Naive B cell (primary cell): ENCODE results near the gene FADS3. TPM values are rescaled to one million over a fixed set of nuclear protein-coding genes. Genes with fewer than 3 reads are reported as not detected.

ENCODE experiments used
- ATAC-seq, 2 donors: fragments of 150-1000 bp; cut with Tn5 transposase; 2 replicates each; pipeline ENCODE4 v1.10.0; 2021; ENCODE audit warnings: low read depth in 2 of 2, mild to moderate bottlenecking in 2 of 2, moderate library complexity in 2 of 2
- DNase-seq: peaks from one replicate; pipeline ENCODE4 v3.0.0; 2022
- H3K27ac Mint-ChIP-seq, 6 donors: one replicate each; pipeline ENCODE4 v1.8.0; 2020 to 2022; ENCODE audit warnings: mild to moderate bottlenecking in 6 of 6, mixed read lengths in 6 of 6, moderate library complexity in 5 of 6, inconsistent platforms in 2 of 6
- H3K27me3 Mint-ChIP-seq, 3 donors: one replicate each; pipeline ENCODE4 v1.8.0; 2021 to 2022; ENCODE audit warnings: mixed read lengths in 3 of 3, mild to moderate bottlenecking in 1 of 3
- H3K36me3 Mint-ChIP-seq, 2 donors: one replicate each; pipeline ENCODE4 v1.8.0; 2020 to 2022; ENCODE audit warnings: mixed read lengths in 2 of 2, inconsistent platforms in 1 of 2, mild to moderate bottlenecking in 1 of 2
- H3K4me1 Mint-ChIP-seq, 3 donors: one replicate each; pipeline ENCODE4 v1.8.0; 2020 to 2022; ENCODE audit warnings: mixed read lengths in 3 of 3, inconsistent platforms in 1 of 3, mild to moderate bottlenecking in 1 of 3, moderate library complexity in 1 of 3
- H3K4me3 Mint-ChIP-seq, 8 donors: one replicate each; pipeline ENCODE4 v1.8.0; 2020 to 2022; ENCODE audit warnings: mild to moderate bottlenecking in 8 of 8, mixed read lengths in 8 of 8, moderate library complexity in 8 of 8, inconsistent platforms in 2 of 8
- H3K9me3 Mint-ChIP-seq, 7 donors: one replicate each; pipeline ENCODE4 v1.8.0; 2020 to 2022; ENCODE audit warnings: mixed read lengths in 7 of 7, mild to moderate bottlenecking in 5 of 7, inconsistent platforms in 2 of 7, moderate library complexity in 1 of 7
- polyA plus RNA-seq, 6 donors: library from polyadenylated mRNA; unstranded; fragments of 300-500 nt; fragmentation: Illumina TruSeq; gene quantifications; one replicate each; pipeline ENCODE4 v1.2.3, GENCODE V29; 2021; ENCODE audit warnings: low read depth in 6 of 6

The FADS3 gene
- polyA plus RNA-seq, 6 donors from 2014 or later = 27.6 to 41.3 (median 34.4) TPM

GRCh38 chr11:61874853-61875252 lies 16.5 kb downstream of the FADS3 start:
- no peaks in the 10 kb centered on the region for H3K27me3 Mint-ChIP-seq
- no peaks in the 10 kb centered on the region for H3K9me3 Mint-ChIP-seq
- H3K36me3 Mint-ChIP-seq = no peaks in the 10 kb centered on the region
- ATAC-seq = no peak
- peaks cover 26 to 38% (median 36%) of the 10 kb centered on the region in 3 donors for H3K4me1 Mint-ChIP-seq
- no peak overlapping the region for H3K4me3 Mint-ChIP-seq
- H3K27ac Mint-ChIP-seq = peak overlapping the region in 2 of 6 donors; percentile 28 to 79
- DNase-seq = no peak

- Mint-ChIP-seq H3K4me1 (peaks cover 25 to 33% (median 32%) of the 10 kb centered on the region in 3 donors), H3K36me3 (no peaks in the 10 kb centered on the region), H3K27me3 (no peaks in the 10 kb centered on the region), H3K9me3 (no peaks in the 10 kb centered on the region), H3K27ac (peak overlapping the region in 1 of 6 donors; percentile 70), H3K4me3 (no peak overlapping the region)
- DNase-seq = no peak
- ATAC-seq = no peak
Measured at GRCh38 chr11:61874377-61874809, 17.0 kb downstream of the FADS3 start.

DNA sequence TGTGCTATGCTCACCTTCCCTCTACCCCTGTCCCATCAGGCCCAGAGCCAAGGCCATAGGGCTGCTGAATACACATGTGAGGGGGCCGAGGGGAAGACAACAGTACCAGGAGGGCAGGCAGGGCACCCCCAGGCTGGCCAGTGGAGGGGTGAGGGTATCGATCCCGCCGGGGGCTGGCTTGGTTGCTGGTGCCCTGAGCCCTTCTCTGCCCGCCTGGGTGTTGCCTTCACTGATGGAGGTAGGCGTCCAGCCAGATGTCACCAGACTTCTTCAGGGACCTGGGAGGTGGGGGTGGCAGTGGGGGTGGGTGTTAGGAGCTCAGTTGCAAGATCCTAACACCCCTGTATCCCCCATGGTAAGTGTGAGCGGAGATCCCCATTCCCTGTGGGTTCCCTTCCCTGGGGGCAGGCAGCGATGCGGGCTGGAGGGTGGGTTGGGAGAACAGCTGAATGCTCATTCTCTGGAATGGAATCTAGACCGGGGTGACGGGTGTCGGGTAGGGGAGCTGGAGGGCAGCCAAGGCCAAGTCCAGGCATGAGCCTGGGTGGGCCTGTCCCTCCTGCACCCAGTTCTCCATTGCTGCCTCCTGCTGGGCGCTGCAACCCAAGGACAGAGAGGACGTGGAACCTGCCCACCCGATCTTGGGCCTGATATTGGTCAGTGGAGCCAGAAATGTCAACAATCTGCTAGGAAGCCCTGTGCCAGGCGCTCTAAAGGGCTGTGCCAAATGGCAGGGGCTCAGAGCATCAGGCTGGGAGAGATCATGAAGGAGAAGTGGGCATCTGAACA lies 17.6 kb downstream of the FADS3 start:
- H3K27ac Mint-ChIP-seq = peak overlapping the region in 2 of 6 donors; percentile 38 to 63
- H3K4me1 Mint-ChIP-seq = peaks cover 22 to 29% (median 26%) of the 10 kb centered on the region in 3 donors
- no peaks in the 10 kb centered on the region for H3K36me3 Mint-ChIP-seq

DNA sequence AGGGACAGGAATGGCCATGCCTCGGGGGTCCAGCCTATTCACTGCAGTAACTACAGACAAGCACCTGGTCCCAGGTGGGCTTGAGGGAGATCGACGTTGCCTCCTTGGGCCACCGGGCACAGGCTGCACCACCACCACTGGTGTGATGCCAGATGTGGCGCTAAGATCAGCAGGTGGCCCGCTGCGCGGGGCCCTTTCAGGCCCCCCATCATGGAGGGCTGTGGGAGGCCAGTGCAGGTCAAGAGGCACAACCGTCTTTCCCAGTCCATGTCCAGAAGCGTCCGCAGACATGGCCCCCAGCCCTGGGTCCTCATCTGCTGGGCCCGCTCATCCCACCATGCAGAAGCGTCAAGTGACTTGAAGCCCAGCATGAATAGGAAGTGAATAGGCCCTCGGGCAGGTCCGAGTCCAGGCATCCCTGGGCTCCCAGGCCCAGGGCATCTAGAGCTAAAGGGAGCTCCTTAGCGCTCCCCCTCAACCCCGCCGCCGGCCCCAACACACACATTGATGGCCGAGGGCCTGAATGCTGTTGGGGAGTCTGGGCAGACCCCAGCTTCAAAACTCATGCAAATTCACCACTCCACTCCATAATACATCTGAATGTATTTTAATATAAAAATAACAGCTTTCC lies 18.3 kb downstream of the FADS3 start:
- Mint-ChIP-seq H3K27me3 (no peaks in the 10 kb centered on the region), H3K4me1 (peaks cover 20 to 28% (median 23%) of the 10 kb centered on the region in 3 donors)
- no peak for ATAC-seq

More for the DNA sequence above, 17.6 kb downstream of the FADS3 start:
- Mint-ChIP-seq H3K9me3 (no peaks in the 10 kb centered on the region), H3K27me3 (no peaks in the 10 kb centered on the region), H3K4me3 (no peak overlapping the region)
- DNase-seq (no peak), ATAC-seq (no peak)

DNA sequence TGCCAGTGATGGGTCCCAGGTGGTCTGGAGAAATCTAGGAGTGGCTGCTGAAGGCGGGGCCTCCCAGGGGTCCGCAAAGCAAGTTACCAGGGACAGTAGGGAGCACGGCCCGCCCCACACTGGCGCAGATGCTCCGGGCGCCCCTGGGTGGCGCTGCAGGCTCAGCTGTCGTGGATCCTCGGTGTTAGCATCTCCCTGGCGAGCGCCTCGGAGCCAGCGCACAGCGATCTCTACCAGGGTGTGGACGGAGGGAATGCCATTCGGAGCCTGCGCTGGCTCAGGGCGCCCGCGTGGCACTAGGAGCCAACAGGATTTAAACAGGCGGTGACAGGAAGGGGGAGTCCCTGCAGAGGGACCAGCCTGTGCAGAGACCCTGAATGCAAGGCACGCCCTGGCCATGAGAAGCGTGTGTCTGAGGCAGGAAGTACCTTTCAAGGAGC lies 20.2 kb downstream of the FADS3 start:
- Mint-ChIP-seq H3K27me3 (no peaks in the 10 kb centered on the region), H3K27ac (peak overlapping the region in 4 of 6 donors; percentile 38 to 78 (median 58)), H3K36me3 (no peaks in the 10 kb centered on the region), H3K4me3 (peak overlapping the region in 6 of 8 donors; percentile 73 to 89 (median 80)), H3K9me3 (no peaks in the 10 kb centered on the region), H3K4me1 (peaks cover 13 to 19% (median 14%) of the 10 kb centered on the region in 3 donors)
- DNase-seq = peak; percentile 75
- ATAC-seq = peak; percentile 96 to 98

More for the DNA sequence above, 18.3 kb downstream of the FADS3 start:
- no peaks in the 10 kb centered on the region for H3K9me3 Mint-ChIP-seq
- H3K36me3 Mint-ChIP-seq = no peaks in the 10 kb centered on the region
- H3K4me3 Mint-ChIP-seq = no peak overlapping the region
- no peak for DNase-seq
- H3K27ac Mint-ChIP-seq = peak overlapping the region in 2 of 6 donors; percentile 15 to 63

DNA sequence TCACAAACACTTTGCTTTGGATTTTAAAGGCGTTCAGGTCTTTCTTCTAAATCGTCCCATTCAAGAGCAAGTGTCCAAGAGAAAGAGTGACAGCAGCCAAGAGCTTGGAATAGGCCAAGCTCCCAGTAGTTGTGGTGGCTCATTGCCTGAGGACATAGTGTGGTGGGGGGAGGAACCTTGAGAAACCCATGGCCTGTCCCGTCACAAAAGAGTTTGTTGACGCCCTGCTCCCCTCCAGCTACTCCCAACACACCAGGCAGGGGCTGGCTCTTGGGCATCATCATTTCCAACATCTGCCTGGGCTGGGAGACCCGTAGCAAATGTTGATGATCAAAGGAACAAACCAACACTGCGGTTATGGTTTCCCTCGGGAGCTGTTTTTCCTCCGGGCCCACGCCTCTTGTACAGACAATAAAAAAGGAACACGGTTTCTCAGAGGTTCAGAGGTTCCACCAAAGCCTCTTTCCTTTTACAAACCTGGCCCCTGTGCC lies 20.8 kb downstream of the FADS3 start:
- Mint-ChIP-seq H3K4me1 (peaks cover 12 to 19% (median 14%) of the 10 kb centered on the region in 3 donors), H3K27ac (peak overlapping the region in 2 of 6 donors; percentile 51 to 88), H3K4me3 (peak overlapping the region in 2 of 8 donors; percentile 73 to 77), H3K9me3 (no peaks in the 10 kb centered on the region), H3K36me3 (no peaks in the 10 kb centered on the region), H3K27me3 (no peaks in the 10 kb centered on the region)
- ATAC-seq = no peak
- DNase-seq = no peak

DNA sequence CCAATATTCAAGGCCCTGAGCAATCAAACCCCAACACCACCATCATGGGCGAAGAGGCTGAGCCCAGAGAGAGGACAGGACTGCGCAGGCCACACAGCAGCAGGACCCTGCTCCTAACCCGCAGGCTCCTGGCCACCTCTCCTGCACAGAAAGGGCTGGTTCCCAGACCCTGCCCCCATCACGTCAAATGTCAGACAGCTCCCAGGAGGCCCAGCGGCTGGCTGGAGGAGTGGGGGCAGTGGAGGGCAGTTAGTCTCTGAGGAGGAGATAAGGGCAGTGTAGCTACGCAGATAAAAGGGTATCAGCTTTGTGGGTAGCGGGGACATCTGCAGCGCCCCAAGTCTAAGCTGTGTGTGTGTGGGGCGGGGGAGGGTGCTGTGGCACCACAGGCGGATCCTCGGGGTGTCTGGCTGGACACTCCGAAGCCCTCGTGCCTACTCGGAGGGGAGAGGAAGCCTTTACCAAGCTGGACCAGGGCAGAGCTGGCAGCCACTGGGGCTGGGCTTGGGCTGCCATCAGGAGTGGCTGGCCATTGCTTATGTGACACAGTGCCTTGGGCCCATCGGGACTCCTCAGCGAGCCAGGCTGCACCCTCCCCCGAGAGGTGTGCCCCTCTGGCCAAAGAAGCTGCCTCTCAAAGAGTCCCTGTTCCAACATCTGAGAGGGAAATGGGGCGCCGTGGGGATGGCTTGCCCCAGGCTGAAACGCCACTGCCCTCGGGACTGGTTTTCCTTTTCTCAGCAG lies 21.5 kb downstream of the FADS3 start:
- H3K4me3 Mint-ChIP-seq = no peak overlapping the region
- H3K4me1 Mint-ChIP-seq = peaks cover 9 to 13% (median 12%) of the 10 kb centered on the region in 3 donors
- H3K9me3 Mint-ChIP-seq = no peaks in the 10 kb centered on the region
- no peaks in the 10 kb centered on the region for H3K27me3 Mint-ChIP-seq
- peak overlapping the region in 1 of 6 donors; percentile 59 for H3K27ac Mint-ChIP-seq
- ATAC-seq = no peak
- DNase-seq = no peak
- no peaks in the 10 kb centered on the region for H3K36me3 Mint-ChIP-seq

DNA sequence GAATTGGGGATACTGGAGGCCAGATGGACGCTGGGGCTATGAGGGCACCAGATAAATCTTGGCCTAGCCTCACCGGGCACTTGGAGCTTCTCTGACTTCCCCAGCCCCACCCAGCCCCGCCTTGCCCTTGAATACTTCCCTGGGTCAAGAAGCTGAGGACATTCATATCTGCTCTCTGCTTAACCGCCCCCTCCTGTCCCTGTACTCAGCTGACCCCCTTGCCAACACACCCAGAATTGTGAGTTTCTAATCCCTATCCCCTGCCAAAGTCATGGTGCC lies 22.0 kb downstream of the FADS3 start:
- no peak for ATAC-seq
- Mint-ChIP-seq H3K4me3 (no peak overlapping the region), H3K36me3 (no peaks in the 10 kb centered on the region), H3K27me3 (no peaks in the 10 kb centered on the region), H3K27ac (peak overlapping the region in 1 of 6 donors; percentile 59), H3K9me3 (no peaks in the 10 kb centered on the region), H3K4me1 (peaks cover 7 to 10% (median 9%) of the 10 kb centered on the region in 3 donors)
- DNase-seq = no peak

- Mint-ChIP-seq H3K27me3 (no peaks in the 10 kb centered on the region), H3K36me3 (no peaks in the 10 kb centered on the region), H3K4me3 (no peak overlapping the region), H3K4me1 (peaks cover 7 to 10% (median 9%) of the 10 kb centered on the region in 3 donors), H3K27ac (no peak overlapping the region), H3K9me3 (no peaks in the 10 kb centered on the region)
- DNase-seq (no peak), ATAC-seq (no peak)
Measured at GRCh38 chr11:61868571-61869428, 22.5 kb downstream of the FADS3 start.

- no peak overlapping the region for H3K4me3 Mint-ChIP-seq
- DNase-seq = no peak
- no peaks in the 10 kb centered on the region for H3K36me3 Mint-ChIP-seq
- H3K27ac Mint-ChIP-seq = no peak overlapping the region
- ATAC-seq = no peak
- no peaks in the 10 kb centered on the region for H3K27me3 Mint-ChIP-seq
- no peaks in the 10 kb centered on the region for H3K9me3 Mint-ChIP-seq
- H3K4me1 Mint-ChIP-seq = peaks cover 7 to 9% (median 9%) of the 10 kb centered on the region in 3 donors
Measured at GRCh38 chr11:61866958-61867343, 24.4 kb downstream of the FADS3 start.

DNA sequence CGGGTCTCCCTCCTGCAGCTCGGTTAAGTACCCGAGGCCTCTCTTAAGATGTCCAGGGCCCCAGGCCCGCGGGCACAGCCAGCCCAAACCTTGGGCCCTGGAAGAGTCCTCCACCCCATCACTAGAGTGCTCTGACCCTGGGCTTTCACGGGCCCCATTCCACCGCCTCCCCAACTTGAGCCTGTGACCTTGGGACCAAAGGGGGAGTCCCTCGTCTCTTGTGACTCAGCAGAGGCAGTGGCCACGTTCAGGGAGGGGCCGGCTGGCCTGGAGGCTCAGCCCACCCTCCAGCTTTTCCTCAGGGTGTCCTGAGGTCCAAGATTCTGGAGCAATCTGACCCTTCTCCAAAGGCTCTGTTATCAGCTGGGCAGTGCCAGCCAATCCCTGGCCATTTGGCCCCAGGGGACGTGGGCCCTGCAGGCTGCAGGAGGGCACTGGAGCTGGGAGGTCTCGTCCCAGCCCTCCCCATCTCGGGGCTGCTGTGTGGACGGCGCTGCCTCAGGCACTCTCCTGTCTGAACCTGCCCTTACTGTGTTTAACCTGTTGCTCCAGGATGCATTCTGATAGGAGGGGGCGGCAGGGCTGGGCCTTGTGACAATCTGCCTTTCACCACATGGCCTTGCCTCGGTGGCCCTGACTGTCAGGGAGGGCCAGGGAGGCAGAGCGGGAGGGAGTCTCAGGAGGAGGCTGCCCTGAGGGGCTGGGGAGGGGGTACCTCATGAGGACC lies 25.0 kb downstream of the FADS3 start:
- Mint-ChIP-seq H3K4me3 (no peak overlapping the region), H3K27ac (peak overlapping the region in 1 of 6 donors; percentile 97), H3K36me3 (no peaks in the 10 kb centered on the region), H3K9me3 (no peaks in the 10 kb centered on the region), H3K27me3 (no peaks in the 10 kb centered on the region), H3K4me1 (peaks cover 6 to 8% (median 7%) of the 10 kb centered on the region in 3 donors)
- DNase-seq = no peak
- no peak for ATAC-seq
